ENCODE results near the gene NME2.
"Not testable (repeated sequence)": the region's sequence is repeated elsewhere in the genome, so short reads cannot be mapped to it uniquely, and the experiment has no call there.

Gene NME2

DNA sequence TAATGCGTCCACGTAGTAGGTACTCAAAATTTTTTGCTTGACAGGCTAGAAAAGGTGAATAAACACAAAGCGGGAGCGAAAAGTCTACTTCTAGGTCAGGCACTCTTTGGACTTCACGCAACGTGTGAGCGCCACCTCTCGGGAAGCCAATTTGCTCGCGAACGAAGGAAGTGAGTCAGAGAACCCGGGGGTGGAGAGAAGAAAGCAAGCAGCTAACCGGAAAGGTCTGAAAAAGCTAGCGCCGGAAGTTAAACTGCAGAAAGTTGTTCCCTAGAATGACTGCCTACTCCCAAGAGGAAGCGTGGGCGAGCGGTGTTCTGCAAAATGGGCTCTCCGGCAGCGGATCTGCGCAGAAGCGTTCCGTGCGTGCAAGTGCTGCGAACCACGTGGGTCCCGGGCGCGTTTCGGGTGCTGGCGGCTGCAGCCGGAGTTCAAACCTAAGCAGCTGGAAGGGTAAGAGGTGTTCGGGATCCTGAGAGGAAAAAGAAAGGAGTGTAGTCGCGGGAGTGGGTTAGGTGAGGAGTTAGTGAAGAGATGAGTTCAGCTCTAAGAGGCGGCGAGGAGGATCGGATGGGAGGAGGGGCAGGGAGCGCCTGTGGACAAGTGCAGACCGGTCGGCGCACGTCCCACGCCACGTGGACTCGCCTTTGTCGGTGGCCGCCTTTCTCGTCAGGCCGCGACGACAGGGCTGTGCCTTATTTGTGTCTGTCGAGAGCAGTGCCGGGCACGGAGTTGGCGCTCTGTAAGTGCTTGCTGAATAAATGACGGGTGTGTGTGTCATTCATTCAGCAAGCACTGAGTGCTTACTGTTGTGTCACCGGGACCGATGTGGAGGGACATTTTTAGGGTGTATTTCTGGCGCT, 12.8 kb upstream of the NME2 start, which contains the start of gene NME1:
Gene NME1, plus strand, starts transcription at position 350 of the 863 bp plus-strand sequence. CDS start 2,096 bp downstream, outside the sequence.
- peak; percentile 99 to 100 for DNase-seq

DNA sequence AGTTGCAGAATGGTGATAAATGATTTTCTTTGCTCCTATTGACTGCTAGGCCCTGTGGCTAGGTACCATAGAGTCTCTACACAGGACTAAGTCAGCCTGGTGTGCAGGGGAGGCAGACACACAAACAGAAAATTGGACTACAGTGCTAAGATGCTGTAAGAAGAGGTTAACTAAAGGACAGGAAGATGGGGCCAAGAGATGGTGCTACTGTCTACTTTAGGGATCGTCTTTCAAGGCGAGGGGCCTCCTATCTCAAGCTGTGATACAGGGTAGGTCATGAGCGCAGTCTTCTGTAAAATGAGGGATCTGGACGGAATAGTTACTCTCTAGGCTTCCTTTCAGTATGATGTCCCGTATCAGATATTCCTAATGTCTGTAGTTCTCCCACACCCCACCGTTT, 12.0 kb upstream of the NME2 start:
- no peak for DNase-seq

- no peak for DNase-seq
Observed at GRCh38 chr17:51155416-51155815, 10.8 kb upstream of the NME2 start.

DNA sequence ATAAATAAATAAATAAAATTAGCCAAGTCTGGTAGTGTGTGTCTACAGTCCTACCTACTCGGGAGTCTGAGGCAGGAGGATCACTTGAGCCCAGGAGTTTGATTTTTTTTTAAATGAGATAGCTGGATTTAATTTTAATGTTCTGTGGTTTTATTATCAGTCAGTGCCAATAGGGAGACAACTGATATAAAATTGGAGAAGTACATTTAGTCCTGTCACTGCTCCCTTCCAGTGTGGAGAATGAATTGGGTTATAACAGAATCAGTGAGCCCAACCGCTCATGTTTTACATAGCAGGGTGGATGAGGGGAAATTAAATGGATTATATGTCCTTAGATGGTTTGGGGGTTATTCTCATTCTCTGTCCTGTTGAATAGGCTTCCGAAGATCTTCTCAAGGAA, 6.6 kb upstream of the NME2 start:
- no peak for DNase-seq

GRCh38 chr17:51161541-51161940, 4.7 kb upstream of the NME2 start:
- DNase-seq, result no peak

- peak; percentile 40 to 82 for DNase-seq
Observed at GRCh38 chr17:51164911-51165679, 1.1 kb upstream of the NME2 start.

DNA sequence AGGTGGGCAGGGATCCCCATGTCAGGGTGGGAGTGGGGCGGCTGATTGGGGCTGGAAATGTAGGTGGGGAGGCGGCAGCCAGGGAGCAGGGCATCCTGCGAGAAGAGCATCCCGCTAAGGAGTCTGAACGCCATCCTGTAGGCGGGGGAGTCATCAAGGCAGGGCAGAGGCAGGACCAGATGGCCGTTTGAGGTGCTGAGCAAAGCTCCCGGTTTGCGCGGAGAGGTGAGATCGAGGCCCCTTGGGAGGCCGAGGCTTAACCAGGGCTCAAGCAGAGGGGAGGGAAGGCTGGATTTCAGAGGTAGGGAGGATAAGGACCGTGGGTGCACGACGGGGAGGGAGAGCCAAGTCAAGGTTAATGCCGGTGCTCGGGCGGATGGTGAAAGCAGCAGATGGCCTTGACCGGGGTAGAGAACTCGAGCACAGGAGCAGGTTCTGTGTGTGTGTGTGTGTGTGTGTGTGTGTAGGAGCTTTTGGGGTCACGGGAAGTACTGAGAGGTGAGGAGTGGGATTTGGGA, 472 bp upstream of the NME2 start:
- peak in 1 of 2 experiments; percentile 42 for DNase-seq

DNA sequence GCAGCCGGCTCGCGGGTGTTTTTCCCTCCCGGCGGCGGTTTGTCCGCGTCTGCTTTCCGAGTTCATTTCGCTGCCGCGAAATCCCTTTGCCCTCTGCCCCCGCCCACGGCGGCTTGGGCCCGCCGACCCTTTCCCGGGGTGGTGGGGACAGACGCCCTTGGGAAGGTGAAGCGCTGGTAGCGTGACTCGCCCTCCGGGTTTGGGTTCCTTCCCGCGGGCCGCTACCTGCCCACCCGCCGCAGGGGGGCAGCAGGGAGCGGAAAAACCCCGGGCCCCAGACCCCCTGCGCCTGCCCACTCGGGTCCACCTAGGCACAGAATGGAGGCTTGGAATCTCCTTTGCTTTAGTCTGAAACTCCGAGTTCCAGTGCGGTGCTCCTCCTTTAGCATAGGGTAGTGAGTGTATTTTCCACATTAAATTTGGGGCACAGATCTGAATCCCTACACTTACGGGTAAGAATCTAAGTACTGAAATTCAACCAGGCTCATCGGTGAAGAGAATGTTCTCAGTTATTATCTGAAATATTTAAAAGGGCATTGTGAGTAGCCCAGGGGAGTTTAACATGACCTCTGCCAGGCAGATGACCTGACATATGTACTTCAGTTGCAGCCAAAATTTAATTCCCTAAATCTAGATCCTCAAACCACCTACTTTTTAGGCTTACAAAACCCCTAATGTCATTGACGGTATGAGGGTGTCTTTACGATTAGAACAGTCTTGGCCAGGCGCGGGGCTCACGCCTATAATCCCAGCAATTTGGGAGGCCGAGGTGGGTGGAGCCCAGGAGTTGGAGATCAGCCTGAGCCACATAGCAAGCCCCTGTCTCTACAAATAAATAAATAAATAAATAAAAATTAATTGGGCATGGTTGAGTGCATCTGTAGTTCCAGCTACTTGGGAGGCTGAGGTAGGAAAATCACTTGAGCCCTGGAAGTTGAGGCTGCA, 1.0 kb downstream of the NME2 start:
- DNase-seq, result peak; percentile 20 to 55

- no peak for DNase-seq
Observed at GRCh38 chr17:51169340-51169739, 3.1 kb downstream of the NME2 start.

GRCh38 chr17:51170736-51171135, 4.5 kb downstream of the NME2 start:
- no peak for DNase-seq

DNA sequence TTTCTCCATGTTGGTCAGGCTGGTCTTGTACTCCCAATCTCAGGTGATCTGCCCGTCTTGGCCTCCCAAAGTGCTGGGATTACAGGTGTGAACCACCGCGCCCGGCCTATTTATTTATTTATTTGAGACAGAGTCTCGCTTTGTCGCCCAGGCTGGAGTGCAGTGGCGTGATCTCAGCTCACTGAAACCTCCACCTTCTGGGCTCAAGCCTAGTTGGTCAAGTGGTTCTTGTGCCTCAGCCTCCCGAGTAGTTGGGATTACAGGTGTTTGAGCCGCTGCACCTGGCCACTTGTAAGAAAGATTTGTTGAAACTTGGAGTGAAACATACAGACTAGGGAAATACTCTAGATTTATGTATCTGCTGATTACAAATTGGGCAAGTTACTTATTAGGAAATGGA, 5.8 kb downstream of the NME2 start:
- not testable (repeated sequence) for DNase-seq

- DNase-seq, result no peak
Observed at GRCh38 chr17:51180486-51180885, 14.3 kb downstream of the NME2 start.

GRCh38 chr17:51184124-51184523, 17.9 kb downstream of the NME2 start:
- no peak for DNase-seq

DNA sequence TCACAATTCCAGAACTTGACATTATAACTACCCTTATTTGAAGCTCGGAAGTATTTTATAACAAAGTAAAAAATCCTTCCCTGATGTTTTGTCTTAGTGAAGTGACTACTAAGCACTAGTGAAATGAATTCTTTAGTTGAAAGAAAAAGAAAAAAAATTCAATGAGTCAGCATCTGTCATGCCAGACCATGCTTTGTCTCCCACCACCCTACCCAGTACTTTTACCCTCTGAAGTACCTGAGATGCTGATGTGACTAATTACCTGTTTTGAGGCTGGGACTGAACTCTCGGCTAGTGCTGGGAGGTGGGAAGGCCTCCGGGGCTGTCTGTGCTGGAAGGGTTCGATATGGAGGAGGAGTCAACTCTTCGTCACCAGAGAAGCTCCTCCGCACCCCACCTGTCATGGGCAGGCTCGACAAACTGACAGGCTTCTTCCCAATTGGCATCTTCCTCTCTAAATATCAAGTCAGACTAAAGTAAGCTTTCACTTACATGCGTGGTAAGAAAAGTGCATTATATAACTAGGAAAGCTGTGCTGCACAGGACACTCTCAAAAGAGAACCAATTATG, 19.6 kb downstream of the NME2 start:
- no peak for DNase-seq

GRCh38 chr17:51188271-51188833, 22.1 kb downstream of the NME2 start:
- DNase-seq, result no peak

DNA sequence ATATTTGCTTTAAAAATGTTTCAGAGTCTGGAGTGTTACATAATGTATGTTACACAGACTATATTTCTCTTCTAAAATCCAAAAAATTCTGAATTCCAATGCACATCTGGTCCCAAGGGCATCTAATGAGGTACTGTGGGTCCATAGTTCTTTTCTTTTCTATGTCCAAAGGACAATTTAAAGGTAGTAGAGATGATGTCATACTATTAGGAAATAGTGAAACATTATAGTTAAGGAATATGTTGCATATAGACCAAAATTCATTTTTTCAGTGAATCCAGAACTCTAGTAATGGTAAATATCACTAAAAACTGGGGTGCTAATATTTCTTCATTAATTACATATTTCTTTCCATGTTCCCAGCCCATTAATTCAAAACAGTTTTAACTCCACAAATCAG, 23.0 kb downstream of the NME2 start:
- DNase-seq, result no peak

GRCh38 chr17:51189628-51190027, 23.4 kb downstream of the NME2 start:
- no peak for DNase-seq

- DNase-seq, result no peak
Observed at GRCh38 chr17:51191895-51192294, 25.7 kb downstream of the NME2 start.

DNA sequence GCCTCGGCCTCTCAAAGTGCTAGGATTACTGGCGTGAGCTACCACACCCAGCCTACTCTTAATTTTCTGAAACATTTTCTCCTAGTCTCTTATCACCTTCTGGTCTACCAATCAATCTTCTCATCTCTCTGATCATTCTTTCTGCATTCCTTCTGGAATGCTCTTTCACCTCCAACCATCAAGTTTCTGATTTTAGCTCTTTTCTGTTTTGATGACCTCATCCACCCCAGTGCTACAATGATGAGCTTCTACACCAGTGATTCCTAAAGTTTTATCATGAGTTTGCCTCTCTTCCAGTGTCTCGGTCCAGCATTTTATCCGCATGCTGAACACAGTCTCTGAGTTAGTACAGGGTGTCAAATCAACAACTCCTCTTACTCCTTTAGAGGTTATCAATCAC, 31.5 kb downstream of the NME2 start:
- DNase-seq, result no peak

DNA sequence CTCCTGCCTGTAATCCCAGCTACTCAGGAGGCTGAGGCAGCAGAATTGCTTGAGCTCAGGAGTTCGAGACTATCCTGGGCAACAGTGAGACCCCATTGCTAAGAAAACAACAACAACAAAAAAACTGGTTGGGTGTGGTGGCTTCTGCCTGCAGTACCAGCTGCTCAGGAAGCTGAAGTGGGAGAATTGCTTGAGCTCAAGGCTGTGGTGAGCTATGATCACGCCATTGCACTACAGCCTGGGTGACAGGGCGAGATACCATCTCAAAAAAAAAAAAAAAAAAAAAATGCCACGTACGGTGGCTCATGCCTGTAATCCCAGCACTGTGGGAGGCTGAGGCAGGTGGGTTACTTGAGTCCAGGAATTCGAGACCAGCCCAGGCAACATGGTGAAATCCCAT, 34.1 kb downstream of the NME2 start:
- DNase-seq, result no peak

DNA sequence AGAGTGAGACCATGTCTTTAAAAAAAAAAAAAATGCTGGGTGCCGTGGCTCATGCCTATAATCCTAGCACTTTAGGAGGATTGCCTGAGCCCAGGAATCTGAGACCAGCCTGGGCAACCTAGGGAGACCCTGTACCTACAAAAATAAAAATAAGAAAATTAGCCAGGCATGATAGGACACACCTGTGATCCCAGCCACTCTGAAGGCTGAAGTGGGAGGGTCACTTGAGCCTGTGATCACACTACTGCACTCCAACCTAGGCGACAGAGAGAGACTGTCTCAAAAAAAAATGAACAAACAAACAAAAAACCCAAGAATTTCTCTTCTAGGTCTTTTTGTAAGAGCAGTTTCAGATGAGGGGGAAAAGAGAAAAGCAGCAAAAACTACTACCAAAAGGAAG, 34.6 kb downstream of the NME2 start:
- no peak for DNase-seq

DNA sequence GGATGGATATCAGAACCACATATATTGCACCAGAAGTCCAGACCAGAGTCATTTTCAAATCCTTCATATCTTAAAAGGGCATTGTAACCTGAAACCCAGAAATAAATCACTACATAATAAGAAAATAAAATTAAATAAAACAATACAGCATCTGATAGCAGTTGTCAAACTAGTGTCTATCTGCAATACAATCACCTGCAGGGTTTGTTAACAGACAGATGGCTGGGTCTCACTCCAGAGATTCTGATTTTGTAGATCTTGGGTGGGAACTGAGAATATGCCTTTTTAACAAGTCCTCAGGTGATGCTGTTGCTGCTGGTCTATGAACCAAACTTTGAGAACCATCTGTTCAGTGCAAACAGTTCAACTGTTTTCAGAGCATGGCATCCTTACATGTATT, 37.6 kb downstream of the NME2 start:
- no peak for DNase-seq
